GM13976 (cell line): ENCODE results near the gene CAPN15.
A peak's percentile ranks its signal among the peaks of the same experiment; 100 is the strongest.
"Not testable (repeated sequence)": the region's sequence is repeated elsewhere in the genome, so short reads cannot be mapped to it uniquely, and the experiment has no call there.

Experiments used
- DNase-seq: peaks from one replicate; pipeline ENCODE4 v3.0.0; 2012; ENCODE audit warnings: low spot score
- in situ Hi-C: fragments of 300-500 bp; cut with MboI; formaldehyde crosslinking; loops from one replicate; pipeline ENCODE4 v1.12.0; 2022; ENCODE audit warnings: low sequenced_read_pairs, mixed read lengths, inconsistent platforms; ENCODE audit not compliant: unreplicated experiment
- TF ChIP-seq, protein P1 (sequence below): IDR thresholded peaks from 2 replicates; pipeline ENCODE4 v1.5.1; 2012; ENCODE audit warnings: borderline replicate concordance, mild to moderate bottlenecking; ENCODE audit not compliant: insufficient read depth; ENCODE audit errors: extremely low read depth, missing control alignments, control extremely low read depth

Gene CAPN15

GRCh38 chr16:527015-527903 is at the start of gene CAPN15:
CAPN15 (plus strand) TSS chr16:527712; CDS start chr16:546839, 19,127 bp downstream.
- DNase-seq = peak; percentile 93
- TF ChIP-seq, protein P1, sequence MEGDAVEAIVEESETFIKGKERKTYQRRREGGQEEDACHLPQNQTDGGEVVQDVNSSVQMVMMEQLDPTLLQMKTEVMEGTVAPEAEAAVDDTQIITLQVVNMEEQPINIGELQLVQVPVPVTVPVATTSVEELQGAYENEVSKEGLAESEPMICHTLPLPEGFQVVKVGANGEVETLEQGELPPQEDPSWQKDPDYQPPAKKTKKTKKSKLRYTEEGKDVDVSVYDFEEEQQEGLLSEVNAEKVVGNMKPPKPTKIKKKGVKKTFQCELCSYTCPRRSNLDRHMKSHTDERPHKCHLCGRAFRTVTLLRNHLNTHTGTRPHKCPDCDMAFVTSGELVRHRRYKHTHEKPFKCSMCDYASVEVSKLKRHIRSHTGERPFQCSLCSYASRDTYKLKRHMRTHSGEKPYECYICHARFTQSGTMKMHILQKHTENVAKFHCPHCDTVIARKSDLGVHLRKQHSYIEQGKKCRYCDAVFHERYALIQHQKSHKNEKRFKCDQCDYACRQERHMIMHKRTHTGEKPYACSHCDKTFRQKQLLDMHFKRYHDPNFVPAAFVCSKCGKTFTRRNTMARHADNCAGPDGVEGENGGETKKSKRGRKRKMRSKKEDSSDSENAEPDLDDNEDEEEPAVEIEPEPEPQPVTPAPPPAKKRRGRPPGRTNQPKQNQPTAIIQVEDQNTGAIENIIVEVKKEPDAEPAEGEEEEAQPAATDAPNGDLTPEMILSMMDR = no peak
- in situ Hi-C loops = no loop called here

DNA sequence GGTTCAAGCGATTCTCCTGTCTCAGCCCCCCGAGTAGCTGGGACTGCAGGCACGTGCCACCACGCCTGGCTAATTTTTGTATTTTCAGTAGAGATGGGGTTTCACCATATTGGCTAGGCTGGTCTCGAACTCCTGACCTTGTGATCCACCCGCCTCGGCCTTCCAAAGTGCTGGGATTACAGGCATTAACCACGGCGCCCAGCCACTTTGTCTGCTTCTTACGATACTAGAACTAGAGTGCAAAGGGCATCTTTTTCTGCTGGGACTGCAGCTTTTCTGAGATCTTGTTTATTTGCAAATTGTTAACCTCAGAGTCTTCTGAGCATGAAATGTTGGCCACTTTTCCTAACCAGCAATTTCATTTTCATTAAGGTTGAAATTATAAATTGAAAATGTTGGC is 49.2 kb upstream of the CAPN15 start:
- in situ Hi-C loops, DNase-seq: not testable (repeated sequence)

DNA sequence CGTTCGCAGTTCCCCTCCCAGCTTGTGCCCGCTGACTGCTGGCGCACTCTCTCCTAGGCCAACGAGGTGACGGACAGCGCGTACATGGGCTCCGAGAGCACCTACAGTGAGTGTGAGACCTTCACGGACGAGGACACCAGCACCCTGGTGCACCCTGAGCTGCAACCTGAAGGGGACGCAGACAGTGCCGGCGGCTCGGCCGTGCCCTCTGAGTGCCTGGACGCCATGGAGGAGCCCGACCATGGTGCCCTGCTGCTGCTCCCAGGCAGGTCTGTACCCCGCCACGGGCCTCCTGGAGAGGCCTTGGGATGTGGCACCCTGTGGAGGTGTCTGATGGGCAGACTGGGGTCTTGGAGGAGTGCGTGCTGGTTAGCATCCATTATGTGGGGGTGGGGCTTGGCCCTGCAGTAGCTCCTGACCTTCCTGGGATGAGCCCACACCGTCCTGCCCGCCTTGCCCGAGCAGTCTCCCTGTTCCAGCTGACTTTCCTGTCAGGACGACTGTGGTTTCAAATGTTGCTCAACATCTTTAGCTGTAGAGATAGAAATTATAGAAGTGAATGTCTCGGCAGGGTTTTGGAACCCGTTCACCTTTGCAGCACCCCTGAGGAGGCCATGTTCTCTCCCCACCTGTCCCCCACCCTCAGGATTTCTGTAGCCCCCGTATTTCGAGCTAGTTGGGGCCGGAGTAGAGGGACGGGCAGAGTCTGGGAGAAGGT is 44.9 kb upstream of the CAPN15 start:
- in situ Hi-C loops = no loop called here
- TF ChIP-seq, protein P1 = no peak
- no peak for DNase-seq

DNA sequence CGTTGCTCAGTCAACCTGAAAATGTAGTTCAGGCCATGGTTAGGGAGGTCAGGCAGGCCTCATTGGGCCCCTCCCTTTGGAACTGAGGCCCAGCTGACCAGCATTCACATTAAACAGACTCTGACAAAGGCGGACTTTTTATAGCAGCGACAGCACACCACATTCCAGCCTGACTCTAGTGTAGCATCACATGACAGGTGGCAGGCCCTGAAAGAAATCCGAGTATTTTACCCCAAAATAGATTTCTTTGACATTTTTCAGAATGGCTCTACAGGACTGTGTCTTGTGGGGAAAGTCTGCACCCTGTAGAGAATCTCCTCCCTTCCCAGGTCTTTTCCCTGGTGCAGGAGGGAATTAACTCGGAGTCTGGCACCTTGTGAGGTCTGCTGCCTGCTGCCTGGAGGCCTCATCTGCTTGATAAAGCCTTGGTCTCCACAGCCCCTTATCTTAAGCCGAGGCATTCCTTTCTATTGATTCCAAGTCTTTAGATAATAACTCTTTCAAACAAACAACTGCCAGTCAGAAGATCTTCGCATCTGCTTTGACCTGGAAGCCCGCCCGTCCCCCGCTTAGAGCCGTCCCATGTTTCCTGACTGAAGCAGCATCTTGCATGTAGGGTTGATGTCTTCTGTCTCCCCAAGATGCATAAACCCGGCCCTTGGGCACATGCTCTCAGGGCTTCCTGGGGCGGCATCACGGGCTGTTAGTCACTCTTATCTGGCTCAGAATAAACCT is 44.0 kb upstream of the CAPN15 start:
- in situ Hi-C loops = no loop called here
- DNase-seq = no peak
- TF ChIP-seq, protein P1 = no peak

GRCh38 chr16:489606-490005 is 37.9 kb upstream of the CAPN15 start:
- TF ChIP-seq, protein P1 = no peak
- in situ Hi-C loops = no loop called here
- DNase-seq = no peak

GRCh38 chr16:490768-491167 is 36.7 kb upstream of the CAPN15 start:
- TF ChIP-seq, protein P1 = no peak
- in situ Hi-C loops = no loop called here
- DNase-seq = no peak
